GM21367 (cell line): ENCODE data around the gene ABHD13.
"Not testable (repeated sequence)": the region's sequence is repeated elsewhere in the genome, so short reads cannot be mapped to it uniquely, and the experiment has no call there.

Experiments
- ATAC-seq: cut with Tn5 transposase; IDR thresholded peaks from one replicate; pipeline ENCODE4 v1.9.1; 2021; ENCODE audit not compliant: unreplicated experiment

Gene ABHD13

DNA sequence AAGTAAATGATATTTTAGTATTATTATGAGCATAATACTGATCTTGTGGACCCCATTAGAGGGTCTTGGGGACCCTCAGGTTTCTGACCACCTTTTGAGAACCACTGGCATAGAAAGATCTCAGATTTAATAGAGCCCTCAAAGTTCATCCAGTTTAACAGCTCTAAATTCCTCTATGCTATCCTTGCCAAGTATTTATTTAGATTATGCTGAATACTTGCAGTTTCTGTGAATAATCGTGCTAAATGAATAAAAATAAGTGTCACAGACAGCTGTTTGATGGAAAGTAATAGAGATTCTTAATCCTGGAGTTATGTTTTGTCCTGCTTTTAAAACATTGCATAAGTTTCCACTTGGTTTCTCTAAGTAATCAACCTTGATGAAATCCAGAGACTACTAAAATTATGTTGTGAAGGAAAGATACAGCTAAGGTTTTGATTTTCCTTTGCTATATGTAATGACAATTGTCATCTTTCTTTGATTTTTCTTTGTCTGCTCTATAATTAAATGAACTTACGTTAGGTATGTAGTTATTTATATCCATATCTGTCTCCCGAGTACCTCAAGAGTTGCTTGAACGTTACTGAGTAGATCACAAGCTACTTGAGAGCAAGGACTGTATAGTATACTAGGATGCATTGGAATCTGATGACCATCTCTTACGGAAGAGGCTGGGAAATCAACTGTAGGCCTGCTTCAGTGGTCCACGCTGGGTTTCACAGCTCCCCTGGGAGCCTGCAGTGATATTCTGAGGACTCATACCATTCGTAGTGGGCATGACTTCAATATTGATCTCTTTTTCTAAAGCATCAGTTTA lies 5.7 kb downstream of the ABHD13 start:
- no peak for ATAC-seq

DNA sequence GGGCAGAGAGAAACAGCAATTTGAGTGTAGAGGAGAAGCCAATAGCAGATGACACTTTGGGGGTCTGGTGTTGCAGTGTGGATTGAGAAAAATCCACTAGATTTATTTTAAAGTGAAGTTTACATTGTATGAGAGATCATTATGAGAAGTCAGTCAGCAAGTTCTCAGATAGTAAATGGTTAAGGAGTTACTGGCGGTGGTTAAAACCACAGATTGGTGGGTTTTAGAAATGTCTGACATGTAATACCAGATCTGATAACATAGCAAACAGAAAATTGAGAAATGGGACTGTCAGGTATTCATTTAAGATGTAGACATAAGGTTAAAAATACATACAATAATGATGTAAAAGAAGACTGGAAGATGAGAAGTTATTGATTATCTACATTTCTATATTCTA lies 7.2 kb downstream of the ABHD13 start:
- ATAC-seq: no peak

DNA sequence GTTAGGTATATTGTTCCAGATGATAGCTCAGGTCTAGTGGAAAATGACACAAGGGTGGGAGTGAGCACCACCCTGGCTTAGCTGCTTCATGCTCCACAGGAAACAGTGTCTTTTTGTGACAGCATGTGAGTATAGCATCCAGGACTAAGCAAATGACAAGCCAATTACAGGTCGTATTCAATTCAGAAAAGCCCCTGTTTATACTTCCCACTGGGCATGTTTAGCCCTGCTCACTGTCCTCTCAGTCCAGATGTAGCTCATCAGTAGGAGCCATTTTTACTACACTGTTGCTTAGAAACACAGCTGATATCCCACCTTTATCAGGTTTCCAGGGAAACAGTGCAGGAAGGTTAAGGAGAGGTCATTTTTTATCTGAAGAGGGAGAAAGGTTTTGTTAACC lies 8.0 kb downstream of the ABHD13 start:
- ATAC-seq: peak; percentile 38

DNA sequence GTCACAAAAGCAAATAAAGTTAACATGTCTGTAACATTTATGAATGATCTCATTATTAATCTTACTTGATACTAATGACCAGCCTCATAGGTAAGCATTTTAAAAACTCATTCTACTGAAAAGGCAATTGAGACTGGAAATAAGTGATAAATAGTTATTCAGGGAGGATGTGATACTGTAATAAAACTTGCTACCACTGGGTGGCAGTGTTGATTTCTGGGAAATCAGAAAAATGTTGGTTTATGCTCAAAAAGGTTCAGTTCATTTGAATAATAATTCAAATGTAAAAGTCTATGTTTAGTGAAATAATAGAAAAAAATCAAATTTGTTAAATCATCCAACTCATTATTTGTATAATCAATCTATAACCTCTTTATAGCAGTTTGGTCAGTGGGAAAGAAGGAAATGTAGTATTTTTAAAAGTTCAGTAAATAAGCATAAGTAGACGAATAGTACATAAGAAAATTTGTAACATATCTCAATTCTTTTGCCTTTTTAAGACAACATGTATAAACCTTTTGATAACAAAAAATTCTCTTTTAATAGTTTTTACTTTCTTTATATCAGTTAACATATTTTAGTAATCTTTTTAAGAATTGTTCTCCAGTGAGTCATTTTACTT lies 9.6 kb downstream of the ABHD13 start:
- no peak for ATAC-seq

DNA sequence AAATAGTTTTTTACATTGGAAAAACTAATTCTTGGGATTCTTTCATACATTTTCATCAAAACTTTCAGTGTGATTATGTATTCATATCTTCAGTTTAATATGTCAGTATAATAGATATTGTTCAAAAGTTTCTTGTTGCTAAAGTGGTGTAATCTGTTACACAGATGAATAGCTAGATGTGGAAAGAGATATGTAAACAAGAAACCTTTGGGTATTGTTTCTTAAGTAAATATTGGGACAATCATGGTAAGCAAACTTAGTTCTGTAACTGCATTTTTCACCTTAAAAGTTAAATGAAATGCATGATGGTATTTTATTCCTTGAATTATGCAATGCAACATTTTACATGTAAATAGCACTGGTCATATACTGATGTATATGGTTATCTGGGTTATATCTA lies 12.2 kb downstream of the ABHD13 start:
- no peak for ATAC-seq

DNA sequence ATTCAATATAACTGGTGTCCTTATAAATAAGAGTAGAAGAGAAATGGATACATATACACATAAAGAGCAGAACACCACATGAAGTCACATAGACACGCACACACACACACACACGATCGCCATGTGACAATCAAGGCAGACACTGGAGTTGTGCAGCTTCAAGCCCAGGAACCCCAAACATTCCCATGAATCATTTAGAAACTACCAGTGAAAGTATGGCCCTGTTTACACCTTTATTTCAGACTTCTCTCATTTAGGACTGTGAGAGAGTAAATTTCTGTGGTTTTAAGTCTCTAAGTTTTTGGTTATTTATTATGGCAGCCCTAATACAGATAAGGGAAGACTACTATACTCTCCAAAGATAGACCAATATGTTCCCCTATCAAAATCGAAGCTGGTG lies 31.0 kb downstream of the ABHD13 start:
- no peak for ATAC-seq

DNA sequence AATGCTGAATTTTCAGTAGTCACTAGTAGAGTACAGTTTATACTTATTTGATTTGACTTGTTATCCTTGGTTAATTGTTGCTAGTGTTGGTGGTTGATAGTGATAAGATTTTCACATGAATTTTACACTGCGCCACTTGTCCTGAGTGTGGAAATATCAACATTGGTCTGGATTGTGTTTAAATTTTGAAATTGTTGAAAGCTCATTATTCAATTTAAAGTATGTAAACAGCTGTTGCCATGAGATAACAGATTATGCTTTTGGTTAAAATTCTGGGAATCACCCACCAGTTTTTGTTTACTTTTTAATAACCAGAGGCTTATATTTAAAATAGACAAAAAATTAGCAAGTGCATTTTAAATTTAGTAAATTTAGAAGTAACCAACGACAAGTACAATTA lies 39.1 kb downstream of the ABHD13 start:
- no peak for ATAC-seq

DNA sequence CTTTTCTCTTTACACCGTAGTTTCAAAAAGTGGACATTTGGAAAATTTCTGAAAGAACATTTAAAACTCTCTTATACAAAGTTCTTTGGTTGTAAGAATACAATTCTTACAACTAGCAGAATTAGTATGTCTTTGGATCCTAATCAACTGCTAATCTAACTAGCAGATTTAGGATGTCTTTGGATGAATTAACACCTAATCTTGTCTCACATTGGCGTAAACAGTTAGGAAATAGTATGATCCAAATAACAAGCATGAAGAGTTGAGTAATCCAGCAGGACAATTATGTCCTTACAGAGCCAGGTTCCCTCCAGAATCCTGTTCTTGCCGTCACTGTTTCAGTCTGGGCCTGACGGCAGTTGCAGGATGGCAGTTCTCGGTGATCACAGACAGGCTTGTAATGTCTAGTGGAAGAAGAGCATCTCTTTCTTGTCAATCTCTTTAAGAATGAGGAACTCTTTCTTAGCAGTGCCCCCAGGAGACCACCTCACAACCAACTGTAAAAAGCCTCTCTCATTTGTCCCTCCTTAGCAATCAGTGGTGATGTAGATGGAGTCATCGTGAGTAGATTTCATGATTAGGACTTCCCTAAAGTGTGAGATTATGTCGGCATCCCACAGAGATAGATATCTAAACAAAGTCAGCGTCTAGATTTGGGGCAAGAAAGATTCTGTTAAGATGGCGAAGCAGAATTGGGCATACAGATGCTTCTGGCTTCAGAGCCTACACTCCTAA lies 45.6 kb downstream of the ABHD13 start:
- ATAC-seq: no peak

DNA sequence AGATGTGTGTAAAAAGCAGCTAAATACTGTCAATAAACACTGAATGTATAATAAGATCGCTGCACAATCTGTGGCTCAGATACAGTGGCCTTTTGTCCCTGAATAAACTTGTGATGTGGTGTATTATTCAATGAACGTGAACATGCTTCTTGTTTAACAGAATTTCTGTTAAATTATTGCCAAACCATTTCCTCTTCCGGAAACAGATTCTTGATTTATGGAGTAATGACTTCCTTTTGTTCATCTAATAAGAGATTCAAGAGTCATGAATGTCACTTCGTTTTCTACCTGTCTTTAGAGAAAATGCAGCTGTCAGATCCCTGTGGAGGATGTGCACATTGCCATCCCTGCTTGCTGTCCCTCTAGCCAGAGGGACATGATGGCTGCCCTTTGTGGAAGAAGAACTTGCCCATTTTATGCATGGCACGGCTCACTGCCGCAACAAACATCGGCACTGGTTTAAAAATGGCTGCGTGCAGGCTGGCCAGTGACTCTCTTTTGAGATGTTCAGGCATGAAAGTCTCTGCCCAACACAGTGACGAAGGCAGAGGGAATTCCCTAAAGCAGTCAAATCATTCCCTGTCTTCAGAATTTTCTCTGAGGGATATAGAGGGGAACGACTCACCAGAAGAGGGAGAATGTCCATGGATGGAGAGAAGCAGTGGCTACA lies 48.3 kb downstream of the ABHD13 start:
- ATAC-seq: no peak

DNA sequence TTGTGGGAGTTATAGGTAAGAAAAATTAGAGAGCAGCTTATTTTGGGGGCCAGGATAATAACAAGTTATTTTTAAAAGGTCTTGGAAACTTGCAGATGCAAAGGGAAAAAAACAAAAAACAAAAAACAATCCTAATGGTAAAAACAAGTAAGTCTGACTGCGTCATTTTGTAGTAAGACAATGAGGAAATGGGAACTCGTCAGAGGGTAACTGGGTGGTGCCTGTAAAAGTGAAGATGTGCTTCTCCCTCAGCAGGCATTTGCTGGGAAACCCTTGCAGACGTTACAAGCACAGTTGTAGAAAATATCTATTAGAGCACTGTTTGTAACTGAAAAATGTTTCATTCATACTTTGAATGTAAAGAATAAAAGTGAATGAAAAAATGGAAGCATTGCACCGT lies 49.2 kb downstream of the ABHD13 start:
- ATAC-seq: no peak

DNA sequence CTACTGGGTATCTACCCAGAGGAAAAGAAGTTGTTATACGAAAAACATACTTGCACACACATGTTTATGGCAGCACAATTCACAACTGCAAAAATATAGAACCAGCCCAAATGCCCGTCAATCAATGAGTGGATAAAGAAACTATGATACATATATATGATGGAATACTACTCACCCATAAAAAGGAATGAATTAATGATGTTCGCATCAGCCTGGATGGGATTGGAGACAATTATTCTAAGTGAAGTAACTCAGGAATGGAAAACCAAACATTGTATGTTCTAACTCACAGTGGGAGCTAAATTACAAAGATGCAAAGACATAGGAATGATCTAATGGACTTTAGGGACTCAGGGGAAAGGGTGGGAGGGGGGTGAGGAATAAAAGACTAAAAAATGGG lies 49.7 kb downstream of the ABHD13 start:
- ATAC-seq: not testable (repeated sequence)

DNA sequence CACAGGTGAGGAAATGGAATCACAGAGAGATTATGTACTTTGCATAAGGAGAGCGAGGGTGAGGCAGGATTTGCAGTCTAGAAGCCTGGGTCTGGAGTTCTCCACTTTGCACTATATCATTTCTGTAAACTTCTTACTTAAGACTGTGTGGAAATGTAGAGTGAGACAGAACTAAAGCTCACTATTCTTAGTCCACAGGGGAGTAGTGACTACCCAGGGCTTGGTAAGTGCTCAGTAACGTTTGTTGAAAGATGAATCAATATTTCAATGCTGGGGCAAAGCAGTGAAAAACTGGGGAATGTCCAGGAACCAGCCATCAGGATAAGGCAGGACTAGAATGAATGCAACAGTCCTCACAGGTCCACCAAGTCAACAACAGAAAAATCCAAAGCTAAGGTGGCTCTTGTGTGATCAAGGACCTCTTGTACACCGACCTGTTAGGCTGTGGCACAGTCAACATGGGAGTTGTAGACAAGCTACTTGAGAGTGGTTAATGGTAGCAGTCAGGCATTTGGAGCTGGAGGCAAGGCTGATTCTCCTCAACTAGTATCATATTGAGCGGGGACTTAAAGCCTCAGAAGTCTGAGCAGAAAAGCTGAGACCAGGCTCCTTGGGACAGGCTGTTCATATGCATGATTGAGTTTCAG lies 50.4 kb downstream of the ABHD13 start:
- ATAC-seq: no peak

DNA sequence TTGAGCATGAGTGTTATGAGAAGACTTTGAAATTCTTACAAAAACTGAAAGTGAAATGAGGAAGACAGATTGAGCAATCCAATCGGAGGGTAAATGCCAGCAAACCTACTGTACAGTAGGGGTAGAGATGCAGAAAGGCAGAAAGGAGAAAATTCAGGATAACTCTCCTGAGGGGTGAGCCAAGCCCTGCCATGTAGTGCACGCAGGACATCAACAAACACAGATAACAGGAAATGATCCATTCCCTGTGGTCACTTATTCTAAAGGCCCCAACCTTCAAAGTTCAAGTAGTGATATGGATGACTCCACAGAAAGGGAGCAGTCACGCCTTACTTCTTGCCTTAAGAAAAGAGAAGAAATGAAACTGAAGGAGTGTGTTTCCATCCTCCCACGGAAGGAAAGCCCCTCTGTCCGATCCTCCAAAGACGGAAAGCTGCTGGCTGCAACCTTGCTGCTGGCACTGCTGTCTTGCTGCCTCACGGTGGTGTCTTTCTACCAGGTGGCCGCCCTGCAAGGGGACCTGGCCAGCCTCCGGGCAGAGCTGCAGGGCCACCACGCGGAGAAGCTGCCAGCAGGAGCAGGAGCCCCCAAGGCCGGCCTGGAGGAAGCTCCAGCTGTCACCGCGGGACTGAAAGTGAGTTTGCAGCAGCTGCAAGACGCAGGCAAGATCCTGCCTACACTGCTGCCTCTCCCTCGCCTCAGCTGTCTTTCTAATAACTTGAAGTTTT lies 51.6 kb downstream of the ABHD13 start, which contains the start of gene TNFSF13B:
TNFSF13B (plus strand) TSS at position 118 of the 728 bp plus-strand sequence; CDS start at position 296, 178 bp downstream.
- ATAC-seq: peak; percentile 67

DNA sequence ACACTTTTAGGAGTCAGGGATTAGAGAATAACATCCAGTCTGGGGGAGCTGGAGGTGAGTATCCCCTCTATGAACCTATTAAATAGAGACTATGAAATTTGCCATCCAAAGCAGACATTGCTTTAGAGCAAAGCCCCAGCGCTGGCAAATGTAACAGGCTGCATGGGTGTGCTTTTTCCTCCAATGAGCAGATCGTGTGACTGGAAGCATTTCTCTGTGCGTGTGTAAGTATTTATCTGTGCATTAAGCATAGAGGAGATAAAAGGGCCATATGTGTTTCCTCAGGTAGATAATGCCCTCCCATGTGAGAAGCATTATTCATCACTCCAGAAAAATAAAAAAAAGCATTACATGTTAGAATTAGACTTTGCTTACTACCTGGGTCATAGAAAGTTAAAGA lies 52.2 kb downstream of the ABHD13 start:
- ATAC-seq: peak; percentile 7

DNA sequence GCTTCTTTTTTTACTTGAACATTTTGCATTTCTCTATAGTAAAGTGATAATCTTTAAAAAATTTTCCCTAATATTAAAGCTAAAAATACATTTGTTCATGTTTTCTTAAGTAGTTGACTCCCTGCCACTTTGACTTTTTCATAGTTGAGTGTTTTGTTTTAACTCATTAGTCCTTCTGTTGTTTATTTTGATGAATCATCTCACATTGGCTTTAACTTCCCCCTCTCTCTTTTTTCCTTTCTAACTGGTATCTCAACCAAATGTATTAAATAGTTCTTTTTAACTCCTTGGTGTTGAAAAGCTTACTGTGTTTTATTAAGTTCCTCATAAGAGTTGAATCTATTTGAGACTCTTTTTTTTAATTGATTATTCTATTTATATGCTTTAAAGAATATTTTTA lies 54.1 kb downstream of the ABHD13 start:
- ATAC-seq: no peak

DNA sequence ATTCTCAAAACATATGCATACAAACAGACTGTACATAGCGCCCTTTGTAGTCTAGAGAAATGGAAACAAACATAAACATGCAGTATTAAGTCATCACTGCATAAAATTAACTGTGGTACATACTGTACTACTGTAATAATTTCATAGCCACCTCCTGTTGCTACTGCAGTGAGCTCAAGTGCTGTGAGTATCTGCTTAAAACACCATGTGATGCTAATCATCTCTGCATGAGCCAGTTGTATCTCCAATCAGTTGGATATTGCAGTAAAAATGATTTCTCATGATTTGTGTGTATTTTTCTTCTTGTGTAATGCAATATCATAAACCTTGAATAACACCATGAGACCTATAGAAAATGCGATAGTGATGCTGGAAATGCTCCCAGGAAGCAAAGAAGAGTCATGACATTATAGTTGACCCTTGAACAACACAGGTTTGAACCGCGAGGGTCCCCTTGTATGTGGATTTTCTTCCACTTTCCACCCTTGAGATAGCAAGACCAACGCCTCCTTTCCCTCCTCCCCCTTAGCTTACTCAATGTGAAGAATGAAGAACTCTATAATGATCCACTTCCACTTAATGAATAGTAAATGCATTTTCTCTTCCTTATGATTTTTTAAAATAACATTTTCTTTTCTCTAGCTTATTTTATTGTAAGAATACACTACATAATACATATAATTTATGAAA lies 55.4 kb downstream of the ABHD13 start:
- no peak for ATAC-seq

DNA sequence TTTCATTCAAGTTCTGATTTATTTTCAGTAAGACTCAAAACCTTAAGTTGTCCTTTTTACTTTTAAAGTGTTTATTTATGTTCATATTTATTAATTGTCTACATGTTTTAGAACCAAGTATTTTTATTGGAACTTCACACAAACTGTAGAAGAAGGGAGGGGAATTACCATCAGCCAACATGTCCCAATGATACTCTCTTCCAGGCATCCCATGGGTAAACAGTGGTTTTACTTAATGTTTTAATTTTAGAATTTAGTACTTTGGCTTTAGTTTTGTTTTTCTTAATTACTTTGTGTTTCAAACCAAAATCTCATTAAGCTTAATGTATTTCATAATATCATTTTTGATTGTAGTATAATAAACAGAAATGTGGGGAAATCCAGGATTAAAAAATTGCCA lies 56.5 kb downstream of the ABHD13 start:
- ATAC-seq: no peak

DNA sequence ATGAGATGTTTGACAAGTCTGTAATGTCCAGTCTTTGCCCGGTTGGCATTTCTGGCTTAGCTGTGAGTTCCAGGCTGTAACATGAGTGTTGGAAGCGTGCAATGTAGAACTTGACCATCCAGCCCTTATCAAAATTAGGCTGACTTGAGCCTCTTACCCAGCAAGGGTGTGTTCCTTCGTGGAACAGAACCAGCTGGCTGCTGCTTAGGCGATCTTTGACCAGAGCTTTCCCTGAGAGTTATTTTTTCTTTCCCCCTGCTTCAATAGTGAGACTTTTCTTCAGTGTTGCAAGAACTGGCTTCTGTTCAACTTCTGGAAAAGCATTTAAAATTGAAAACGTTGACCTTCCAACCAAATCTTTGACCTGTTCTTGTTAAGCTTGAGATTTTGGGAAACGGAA lies 57.9 kb downstream of the ABHD13 start:
- ATAC-seq: no peak

DNA sequence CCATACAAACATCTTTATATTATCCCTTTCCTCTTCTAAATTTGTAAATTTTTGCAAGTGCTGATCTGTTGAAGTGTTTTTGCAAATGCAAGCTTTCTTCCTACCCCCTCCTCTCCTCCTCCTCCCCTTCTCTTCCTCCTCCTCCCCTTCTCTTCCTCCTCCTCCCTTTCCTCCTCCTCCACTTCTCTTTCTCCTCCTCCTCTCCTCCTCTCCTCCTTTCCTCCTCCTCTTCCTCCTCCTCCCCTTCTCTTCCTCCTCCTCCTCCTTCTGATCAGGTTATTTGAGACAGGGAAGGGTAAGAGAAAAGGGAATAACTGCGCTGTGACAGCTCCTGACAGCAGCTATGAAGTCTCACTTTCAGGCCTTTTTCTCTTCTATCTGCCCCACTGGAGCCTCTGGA lies 60.3 kb downstream of the ABHD13 start:
- no peak for ATAC-seq

DNA sequence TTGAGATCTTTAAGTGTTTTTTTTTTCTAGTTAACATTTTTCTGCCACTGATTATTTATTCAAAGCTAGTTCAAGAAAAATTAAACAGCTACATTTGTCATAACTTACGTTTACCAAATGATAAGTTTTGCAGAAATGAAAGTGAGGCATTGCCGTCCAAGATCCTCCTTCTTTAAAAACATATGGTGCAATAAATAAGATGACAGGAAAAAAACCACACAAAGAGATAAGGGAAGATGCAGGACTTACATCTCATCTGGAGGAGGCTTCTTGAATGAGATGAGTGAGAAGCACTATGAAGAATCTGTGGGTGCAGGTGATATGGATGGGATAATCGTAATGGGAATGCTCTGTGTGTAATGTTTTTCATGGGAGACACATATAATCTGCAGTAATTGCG lies 63.7 kb downstream of the ABHD13 start:
- ATAC-seq: no peak
